Naive B cell (primary cell): ENCODE results near the gene SEMA4D. TPM values are rescaled to one million over a fixed set of nuclear protein-coding genes. Genes with fewer than 3 reads are reported as not detected.

ENCODE experiments used
- ATAC-seq, 2 donors: fragments of 150-1000 bp; cut with Tn5 transposase; 2 replicates each; pipeline ENCODE4 v1.10.0; 2021; ENCODE audit warnings: low read depth in 2 of 2, mild to moderate bottlenecking in 2 of 2, moderate library complexity in 2 of 2
- DNase-seq: peaks from one replicate; pipeline ENCODE4 v3.0.0; 2022
- H3K27ac Mint-ChIP-seq, 6 donors: one replicate each; pipeline ENCODE4 v1.8.0; 2020 to 2022; ENCODE audit warnings: mild to moderate bottlenecking in 6 of 6, mixed read lengths in 6 of 6, moderate library complexity in 5 of 6, inconsistent platforms in 2 of 6
- H3K27me3 Mint-ChIP-seq, 3 donors: one replicate each; pipeline ENCODE4 v1.8.0; 2021 to 2022; ENCODE audit warnings: mixed read lengths in 3 of 3, mild to moderate bottlenecking in 1 of 3
- H3K36me3 Mint-ChIP-seq, 2 donors: one replicate each; pipeline ENCODE4 v1.8.0; 2020 to 2022; ENCODE audit warnings: mixed read lengths in 2 of 2, inconsistent platforms in 1 of 2, mild to moderate bottlenecking in 1 of 2
- H3K4me1 Mint-ChIP-seq, 3 donors: one replicate each; pipeline ENCODE4 v1.8.0; 2020 to 2022; ENCODE audit warnings: mixed read lengths in 3 of 3, inconsistent platforms in 1 of 3, mild to moderate bottlenecking in 1 of 3, moderate library complexity in 1 of 3
- H3K4me3 Mint-ChIP-seq, 8 donors: one replicate each; pipeline ENCODE4 v1.8.0; 2020 to 2022; ENCODE audit warnings: mild to moderate bottlenecking in 8 of 8, mixed read lengths in 8 of 8, moderate library complexity in 8 of 8, inconsistent platforms in 2 of 8
- H3K9me3 Mint-ChIP-seq, 7 donors: one replicate each; pipeline ENCODE4 v1.8.0; 2020 to 2022; ENCODE audit warnings: mixed read lengths in 7 of 7, mild to moderate bottlenecking in 5 of 7, inconsistent platforms in 2 of 7, moderate library complexity in 1 of 7
- polyA plus RNA-seq, 6 donors: library from polyadenylated mRNA; unstranded; fragments of 300-500 nt; fragmentation: Illumina TruSeq; gene quantifications; one replicate each; pipeline ENCODE4 v1.2.3, GENCODE V29; 2021; ENCODE audit warnings: low read depth in 6 of 6

SEMA4D gene
- polyA plus RNA-seq, 6 donors from 2014 or later: 13.4 to 38.2 (median 21.5) TPM

DNA sequence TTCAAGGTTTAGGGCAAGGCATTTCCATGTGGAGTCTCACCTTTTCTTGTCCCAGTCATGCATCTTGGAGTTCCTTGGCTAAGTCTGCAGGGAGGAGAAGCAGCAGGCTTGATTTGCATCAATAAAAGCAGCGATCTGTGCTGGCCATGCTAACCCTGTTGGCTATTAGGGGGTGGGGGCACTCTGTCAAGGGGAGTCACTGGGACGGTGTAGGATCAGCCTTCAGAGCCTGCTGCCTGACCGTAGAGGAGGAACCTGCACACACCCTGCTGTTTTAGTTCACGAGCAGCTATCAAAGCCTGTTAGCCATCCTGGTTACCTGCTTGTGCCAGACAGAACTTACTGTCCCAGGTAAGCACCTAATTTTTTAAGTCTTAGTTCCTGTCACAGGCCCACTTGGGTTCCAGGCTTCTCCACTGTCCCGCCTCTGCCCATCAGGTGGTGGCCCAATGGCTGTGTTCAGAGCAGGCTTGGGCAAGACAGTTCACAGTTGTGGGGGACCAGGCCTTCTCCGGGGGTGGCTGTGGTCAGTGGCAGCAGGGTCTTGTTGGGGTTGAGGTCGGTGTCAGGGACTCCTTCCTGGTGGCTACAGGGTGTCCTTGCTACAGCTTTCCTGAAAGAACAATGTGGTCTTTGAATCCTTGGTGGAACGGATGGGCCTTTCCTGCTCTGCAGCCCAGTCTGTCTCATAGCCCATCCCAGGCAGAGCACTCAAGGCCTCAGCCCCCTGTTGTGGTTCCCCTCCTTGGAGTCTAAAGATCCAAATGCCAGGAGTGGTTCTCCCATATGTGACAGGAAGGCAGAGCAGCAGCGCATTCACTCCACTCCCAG lies 135.9 kb downstream of the SEMA4D start:
- ATAC-seq (no peak), DNase-seq (no peak)
- Mint-ChIP-seq H3K4me3 (no peak overlapping the region), H3K4me1 (peaks cover 0 to 4% (median 0%) of the 10 kb centered on the region in 3 donors), H3K27me3 (no peaks in the 10 kb centered on the region), H3K36me3 (peaks cover 10 to 22% of the 10 kb centered on the region in 2 donors), H3K9me3 (no peaks in the 10 kb centered on the region), H3K27ac (peak overlapping the region in 4 of 6 donors; percentile 10 to 75 (median 24))

DNA sequence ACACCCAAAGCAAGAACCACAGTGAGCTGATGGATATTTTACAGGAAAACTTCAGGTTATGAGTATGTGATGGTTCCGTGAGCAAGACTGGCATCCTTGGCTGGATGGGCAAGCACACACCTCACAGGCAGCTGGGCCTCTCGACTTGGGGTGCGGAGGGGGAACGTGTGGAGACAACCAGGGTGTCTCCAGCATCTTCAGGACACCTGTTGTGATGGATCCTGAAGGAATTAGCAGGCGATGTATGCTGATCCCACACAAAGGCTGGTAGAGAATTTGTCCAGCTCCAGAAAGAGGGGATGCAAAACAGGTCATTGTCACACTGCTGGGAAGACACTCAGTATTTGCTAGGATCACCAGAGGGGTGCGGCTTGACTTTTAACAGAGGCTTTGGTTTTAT lies 136.9 kb downstream of the SEMA4D start:
- DNase-seq: no peak
- H3K27me3 Mint-ChIP-seq: no peaks in the 10 kb centered on the region
- H3K4me1 Mint-ChIP-seq: peaks cover 0 to 4% (median 0%) of the 10 kb centered on the region in 3 donors
- peak overlapping the region in 4 of 6 donors; percentile 29 to 75 (median 52) for H3K27ac Mint-ChIP-seq
- ATAC-seq: no peak
- no peaks in the 10 kb centered on the region for H3K9me3 Mint-ChIP-seq
- no peak overlapping the region for H3K4me3 Mint-ChIP-seq
- H3K36me3 Mint-ChIP-seq: peaks cover 10 to 22% of the 10 kb centered on the region in 2 donors

DNA sequence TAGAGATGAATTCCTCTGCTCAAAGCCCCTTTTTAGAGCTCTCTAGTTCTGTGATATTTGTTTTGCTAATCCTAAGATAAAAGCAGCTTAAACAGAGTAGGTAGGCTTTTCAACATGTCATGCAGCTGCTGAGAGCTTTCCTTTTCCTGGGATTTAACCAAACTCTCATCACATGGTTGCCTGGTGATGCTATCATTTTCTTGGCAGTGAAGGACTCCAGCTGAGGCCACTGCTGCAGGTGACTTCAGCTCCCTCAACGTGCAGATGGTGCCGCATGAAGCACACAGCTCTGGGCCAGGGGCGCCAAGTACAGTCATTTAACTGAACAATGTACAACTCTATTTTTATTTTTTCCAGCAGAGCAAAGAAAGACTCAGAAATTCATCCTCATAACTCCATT lies 137.4 kb downstream of the SEMA4D start:
- Mint-ChIP-seq H3K4me3 (peak overlapping the region in 1 of 8 donors; percentile 29), H3K27ac (peak overlapping the region in 4 of 6 donors; percentile 57 to 90 (median 73)), H3K4me1 (peaks cover 0 to 3% (median 0%) of the 10 kb centered on the region in 3 donors), H3K36me3 (peaks cover 13 to 22% of the 10 kb centered on the region in 2 donors), H3K9me3 (no peaks in the 10 kb centered on the region), H3K27me3 (no peaks in the 10 kb centered on the region)
- DNase-seq (no peak), ATAC-seq (no peak)

DNA sequence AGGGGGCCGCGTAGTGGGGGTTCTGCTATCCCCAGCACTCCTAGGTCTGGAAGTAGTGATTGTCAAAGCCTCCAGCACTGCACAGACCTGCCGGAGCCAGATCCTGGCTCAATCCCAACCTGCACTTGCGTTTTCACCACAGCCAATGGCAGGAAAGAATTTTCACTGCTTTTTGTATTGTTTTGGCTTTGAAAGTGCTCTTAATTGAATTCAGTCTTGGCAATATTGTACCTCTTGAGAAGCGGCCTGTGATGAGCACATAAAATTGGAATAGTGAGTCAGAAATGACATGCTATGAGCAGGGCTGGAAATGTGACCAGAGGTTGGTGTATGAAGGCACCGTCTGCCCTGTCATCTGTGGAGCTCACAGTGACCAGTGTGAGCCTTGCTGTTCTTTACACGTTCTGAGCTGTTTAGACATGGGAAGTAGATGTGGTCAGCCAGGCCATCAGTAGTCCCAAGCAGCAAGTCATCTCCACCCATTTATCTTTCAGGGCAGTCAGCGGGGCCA lies 138.1 kb downstream of the SEMA4D start:
- H3K4me1 Mint-ChIP-seq: no peaks in the 10 kb centered on the region
- peak overlapping the region in 4 of 6 donors; percentile 10 to 75 (median 42) for H3K27ac Mint-ChIP-seq
- no peaks in the 10 kb centered on the region for H3K27me3 Mint-ChIP-seq
- peaks cover 19 to 22% of the 10 kb centered on the region in 2 donors for H3K36me3 Mint-ChIP-seq
- H3K4me3 Mint-ChIP-seq: no peak overlapping the region
- DNase-seq: no peak
- no peak for ATAC-seq
- no peaks in the 10 kb centered on the region for H3K9me3 Mint-ChIP-seq

DNA sequence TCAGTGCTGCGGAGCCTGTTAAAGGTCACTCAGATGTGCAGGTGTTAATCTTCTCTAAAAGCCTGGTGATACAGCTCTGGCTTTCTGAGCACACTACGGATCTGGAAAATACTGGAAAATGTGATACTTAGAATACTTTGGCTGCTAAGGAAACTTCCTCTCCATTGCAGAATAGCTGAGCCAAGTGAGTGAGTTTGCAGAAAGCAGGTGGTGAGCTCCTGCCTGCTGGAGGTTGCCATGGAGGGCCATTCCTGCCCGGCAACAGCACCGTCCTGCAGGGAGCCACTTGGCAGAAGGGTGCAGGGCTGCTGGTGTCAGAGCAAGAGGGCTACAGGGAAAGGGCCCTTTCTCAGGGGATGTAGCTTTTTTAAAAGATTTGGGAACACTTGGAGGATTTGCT lies 138.9 kb downstream of the SEMA4D start:
- no peaks in the 10 kb centered on the region for H3K4me1 Mint-ChIP-seq
- peaks cover 19 to 22% of the 10 kb centered on the region in 2 donors for H3K36me3 Mint-ChIP-seq
- no peaks in the 10 kb centered on the region for H3K27me3 Mint-ChIP-seq
- no peaks in the 10 kb centered on the region for H3K9me3 Mint-ChIP-seq
- H3K27ac Mint-ChIP-seq: peak overlapping the region in 1 of 6 donors; percentile 42
- H3K4me3 Mint-ChIP-seq: no peak overlapping the region
- no peak for DNase-seq
- ATAC-seq: no peak

- no peaks in the 10 kb centered on the region for H3K9me3 Mint-ChIP-seq
- H3K27me3 Mint-ChIP-seq: no peaks in the 10 kb centered on the region
- no peak overlapping the region for H3K4me3 Mint-ChIP-seq
- no peak for ATAC-seq
- peaks cover 0 to 1% (median 0%) of the 10 kb centered on the region in 3 donors for H3K4me1 Mint-ChIP-seq
- H3K27ac Mint-ChIP-seq: peak overlapping the region in 2 of 6 donors; percentile 27 to 88
- peaks cover 19 to 22% of the 10 kb centered on the region in 2 donors for H3K36me3 Mint-ChIP-seq
- DNase-seq: no peak
Observed at GRCh38 chr9:89358376-89358916, 139.5 kb downstream of the SEMA4D start.

DNA sequence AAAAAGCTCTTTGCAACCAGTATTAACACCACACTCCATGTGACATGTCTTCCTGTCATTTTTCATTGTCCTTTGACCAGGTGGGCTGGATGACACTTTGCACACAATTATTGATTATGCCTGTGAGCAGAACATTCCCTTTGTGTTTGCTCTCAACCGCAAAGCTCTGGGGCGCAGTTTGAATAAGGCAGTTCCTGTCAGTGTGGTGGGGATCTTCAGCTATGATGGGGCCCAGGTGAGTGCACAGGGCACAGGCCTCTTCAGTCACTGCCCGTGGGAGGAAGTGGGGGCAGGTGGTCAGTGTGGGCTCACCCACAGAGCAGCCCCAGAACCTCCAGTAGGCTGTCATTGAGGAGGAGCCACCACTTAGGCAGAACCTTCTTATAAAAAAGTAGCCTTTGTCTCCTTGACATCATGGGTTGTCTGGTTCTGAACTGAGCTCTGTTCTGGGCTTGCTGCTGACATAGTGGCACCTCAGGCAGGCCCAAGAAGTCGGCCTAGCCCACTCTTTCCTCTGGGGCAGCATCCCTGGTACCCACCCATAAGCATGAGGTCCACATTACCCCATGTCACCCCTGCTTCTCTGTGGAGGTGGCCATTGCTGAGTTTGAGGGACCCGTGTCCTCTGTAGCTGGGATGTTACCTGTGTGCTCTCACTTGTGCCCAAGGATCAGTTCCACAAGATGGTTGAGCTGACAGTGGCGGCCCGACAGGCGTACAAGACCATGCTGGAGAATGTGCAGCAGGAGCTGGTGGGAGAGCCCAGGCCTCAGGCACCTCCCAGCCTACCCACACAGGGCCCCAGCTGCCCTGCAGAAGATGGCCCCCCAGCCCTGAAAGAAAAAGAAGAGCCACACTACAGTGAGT lies 140.3 kb downstream of the SEMA4D start:
- peaks cover 19 to 22% of the 10 kb centered on the region in 2 donors for H3K36me3 Mint-ChIP-seq
- peak overlapping the region in 5 of 6 donors; percentile 66 to 88 (median 70) for H3K27ac Mint-ChIP-seq
- no peak overlapping the region for H3K4me3 Mint-ChIP-seq
- DNase-seq (no peak), ATAC-seq (no peak)
- H3K9me3 Mint-ChIP-seq: no peaks in the 10 kb centered on the region
- no peaks in the 10 kb centered on the region for H3K27me3 Mint-ChIP-seq
- H3K4me1 Mint-ChIP-seq: peaks cover 3 to 5% (median 5%) of the 10 kb centered on the region in 3 donors

DNA sequence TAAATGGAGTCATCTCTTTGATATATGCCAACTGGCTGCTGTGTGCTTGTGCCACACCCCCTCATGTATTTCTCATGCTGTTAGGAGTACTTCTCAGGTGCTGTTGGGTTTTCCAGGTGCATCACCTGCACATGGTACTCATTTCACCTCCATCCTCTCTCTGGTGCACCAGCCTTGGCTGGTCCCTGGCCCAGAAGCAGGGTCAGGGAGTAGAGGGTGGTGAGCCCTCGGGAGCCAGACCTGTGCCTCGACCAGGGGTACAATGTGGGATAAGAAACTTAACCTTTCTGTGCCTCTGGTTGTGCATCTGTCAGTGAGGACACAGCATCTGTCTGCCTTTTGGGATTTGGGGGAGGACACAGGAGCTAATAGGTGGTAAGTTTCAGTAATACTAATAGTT lies 141.1 kb downstream of the SEMA4D start:
- H3K4me3 Mint-ChIP-seq: no peak overlapping the region
- no peaks in the 10 kb centered on the region for H3K9me3 Mint-ChIP-seq
- H3K27me3 Mint-ChIP-seq: no peaks in the 10 kb centered on the region
- DNase-seq: no peak
- peak overlapping the region in 1 of 6 donors; percentile 70 for H3K27ac Mint-ChIP-seq
- H3K36me3 Mint-ChIP-seq: peaks cover 23% of the 10 kb centered on the region in 2 donors
- H3K4me1 Mint-ChIP-seq: peaks cover 9 to 12% (median 10%) of the 10 kb centered on the region in 3 donors
- no peak for ATAC-seq

GRCh38 chr9:89354471-89354870 lies 143.4 kb downstream of the SEMA4D start:
- H3K9me3 Mint-ChIP-seq: no peaks in the 10 kb centered on the region
- ATAC-seq (no peak), DNase-seq (no peak)
- H3K4me3 Mint-ChIP-seq: no peak overlapping the region
- peaks cover 13 to 30% of the 10 kb centered on the region in 2 donors for H3K36me3 Mint-ChIP-seq
- peaks cover 15 to 22% (median 17%) of the 10 kb centered on the region in 3 donors for H3K4me1 Mint-ChIP-seq
- no peaks in the 10 kb centered on the region for H3K27me3 Mint-ChIP-seq
- H3K27ac Mint-ChIP-seq: peak overlapping the region in 2 of 6 donors; percentile 20 to 51

DNA sequence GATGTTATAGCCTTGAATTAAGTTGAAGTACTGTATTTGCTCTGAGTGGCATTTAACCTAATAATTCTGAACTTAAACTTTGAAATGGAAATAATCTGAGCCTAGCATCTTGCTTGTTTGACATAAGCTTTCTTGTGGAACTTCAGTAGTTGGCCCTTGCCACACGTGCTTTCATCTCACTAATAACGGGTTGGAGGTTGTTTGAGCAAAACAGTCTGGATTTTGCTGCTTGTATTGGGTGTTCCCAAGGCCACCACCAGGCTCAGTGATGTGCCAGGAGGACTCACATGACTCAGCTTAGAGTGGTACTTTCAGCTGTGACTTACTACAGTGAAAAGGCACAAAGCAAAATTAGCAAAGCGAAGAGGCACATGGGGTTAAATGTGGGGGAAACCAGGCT lies 143.9 kb downstream of the SEMA4D start:
- Mint-ChIP-seq H3K27ac (peak overlapping the region in 2 of 6 donors; percentile 51 to 76), H3K9me3 (no peaks in the 10 kb centered on the region), H3K4me3 (no peak overlapping the region), H3K27me3 (no peaks in the 10 kb centered on the region), H3K36me3 (peaks cover 16 to 31% of the 10 kb centered on the region in 2 donors), H3K4me1 (peaks cover 15 to 22% (median 17%) of the 10 kb centered on the region in 3 donors)
- no peak for ATAC-seq
- no peak for DNase-seq

GRCh38 chr9:89352874-89353649 lies 144.9 kb downstream of the SEMA4D start:
- Mint-ChIP-seq H3K4me3 (peak overlapping the region in 1 of 8 donors; percentile 52), H3K36me3 (peaks cover 16 to 25% of the 10 kb centered on the region in 2 donors), H3K9me3 (no peaks in the 10 kb centered on the region), H3K4me1 (peaks cover 15 to 22% (median 17%) of the 10 kb centered on the region in 3 donors), H3K27ac (peak overlapping the region in 2 of 6 donors; percentile 24 to 76), H3K27me3 (no peaks in the 10 kb centered on the region)
- DNase-seq (no peak), ATAC-seq (no peak)

GRCh38 chr9:89352451-89352850 lies 145.5 kb downstream of the SEMA4D start:
- no peak for DNase-seq
- Mint-ChIP-seq H3K27ac (peak overlapping the region in 3 of 6 donors; percentile 36 to 64 (median 43)), H3K9me3 (no peaks in the 10 kb centered on the region), H3K36me3 (peaks cover 16 to 25% of the 10 kb centered on the region in 2 donors), H3K27me3 (no peaks in the 10 kb centered on the region), H3K4me3 (peak overlapping the region in 2 of 8 donors; percentile 47 to 52), H3K4me1 (peaks cover 15 to 22% (median 17%) of the 10 kb centered on the region in 3 donors)
- ATAC-seq: no peak
